Measurements from ENCODE around the gene IL36A.
A peak's percentile ranks its signal among the peaks of the same experiment; 100 is the strongest.

The IL36A gene, protein sequence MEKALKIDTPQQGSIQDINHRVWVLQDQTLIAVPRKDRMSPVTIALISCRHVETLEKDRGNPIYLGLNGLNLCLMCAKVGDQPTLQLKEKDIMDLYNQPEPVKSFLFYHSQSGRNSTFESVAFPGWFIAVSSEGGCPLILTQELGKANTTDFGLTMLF
- 0 to 0.06 reads per million in 2 experiments for total RNA-seq

DNA sequence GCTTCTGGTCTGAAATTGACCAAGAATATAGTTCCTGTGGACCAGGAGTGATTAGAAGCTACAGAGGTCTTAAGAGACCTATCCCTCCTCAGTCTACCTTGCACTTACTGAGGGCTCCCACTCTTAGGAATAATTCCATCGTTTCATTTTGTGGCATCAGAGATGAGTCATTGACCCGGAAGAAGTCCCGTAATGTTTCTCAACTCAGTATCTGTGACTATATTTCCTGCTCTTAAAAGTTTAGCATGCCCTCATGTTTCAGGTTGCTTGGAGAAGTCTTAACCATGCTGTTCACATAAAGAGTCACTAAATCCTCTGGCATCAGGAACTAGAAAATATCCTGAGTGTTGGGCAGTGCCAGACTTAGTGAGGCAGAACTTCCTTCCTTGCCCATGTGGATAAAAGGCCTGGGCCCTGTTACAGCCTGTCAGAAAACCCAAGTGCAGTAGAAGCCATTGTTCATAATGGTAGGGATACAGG is at the start of gene IL36A:
Gene IL36A, plus strand, starts transcription at position 430 of the 480 bp plus-strand sequence. CDS start 413 bp downstream, outside the sequence.
- DNase-seq (ENCODE audit: low read depth): no peak

DNA sequence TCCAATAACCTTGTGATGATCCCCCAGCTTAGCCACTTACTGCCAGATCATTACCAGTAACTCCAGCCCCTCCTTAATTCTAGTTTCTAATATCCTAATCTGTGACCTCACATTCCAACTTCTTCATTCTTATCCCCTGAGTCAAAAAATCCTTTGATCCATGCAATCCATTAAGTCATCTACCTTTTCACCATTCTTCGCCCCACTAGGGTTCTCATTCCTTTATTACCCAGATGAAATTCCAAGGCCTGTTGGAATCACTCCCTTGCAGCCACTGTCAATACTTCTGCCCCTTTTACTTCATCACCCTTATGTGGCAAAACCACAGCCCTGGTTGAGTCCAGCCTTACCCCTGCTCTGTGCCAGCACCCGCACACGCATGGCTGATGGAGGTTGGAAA is 47.7 kb upstream of the IL36A start:
- DNase-seq (ENCODE audit: low read depth): no peak

DNA sequence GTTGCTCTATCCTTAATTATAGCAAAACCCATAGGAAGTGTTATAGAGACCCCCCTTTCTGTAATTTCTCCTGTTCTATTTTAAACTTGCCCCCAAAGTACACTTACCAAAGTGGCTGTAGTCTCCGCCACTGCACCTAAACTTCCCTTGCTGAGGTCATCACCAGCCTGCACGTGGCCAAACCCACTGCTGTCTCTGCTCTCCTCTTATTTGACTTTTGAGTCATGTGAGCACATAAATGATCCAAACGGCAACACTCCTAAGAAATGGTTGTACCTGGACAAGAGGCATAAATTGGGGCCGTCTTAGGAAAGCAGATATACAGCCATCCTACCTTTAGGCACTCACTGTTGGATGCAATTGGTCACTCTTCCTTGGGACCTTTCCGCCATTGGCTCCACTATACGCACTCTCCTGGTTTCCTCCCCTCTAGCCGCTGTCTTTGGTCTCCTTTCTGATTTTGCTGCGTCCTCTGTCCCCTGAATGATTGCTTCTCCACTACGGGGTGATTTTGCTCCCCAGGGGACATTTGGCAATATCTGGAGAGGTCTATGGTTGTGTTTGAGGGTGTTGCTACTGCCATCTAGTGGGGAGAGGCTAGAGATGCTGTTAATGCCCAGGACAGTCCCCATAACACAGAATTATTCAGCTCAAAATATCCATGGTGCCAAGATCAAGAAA is 46.7 kb upstream of the IL36A start:
- no peak for DNase-seq (ENCODE audit: low read depth)

DNA sequence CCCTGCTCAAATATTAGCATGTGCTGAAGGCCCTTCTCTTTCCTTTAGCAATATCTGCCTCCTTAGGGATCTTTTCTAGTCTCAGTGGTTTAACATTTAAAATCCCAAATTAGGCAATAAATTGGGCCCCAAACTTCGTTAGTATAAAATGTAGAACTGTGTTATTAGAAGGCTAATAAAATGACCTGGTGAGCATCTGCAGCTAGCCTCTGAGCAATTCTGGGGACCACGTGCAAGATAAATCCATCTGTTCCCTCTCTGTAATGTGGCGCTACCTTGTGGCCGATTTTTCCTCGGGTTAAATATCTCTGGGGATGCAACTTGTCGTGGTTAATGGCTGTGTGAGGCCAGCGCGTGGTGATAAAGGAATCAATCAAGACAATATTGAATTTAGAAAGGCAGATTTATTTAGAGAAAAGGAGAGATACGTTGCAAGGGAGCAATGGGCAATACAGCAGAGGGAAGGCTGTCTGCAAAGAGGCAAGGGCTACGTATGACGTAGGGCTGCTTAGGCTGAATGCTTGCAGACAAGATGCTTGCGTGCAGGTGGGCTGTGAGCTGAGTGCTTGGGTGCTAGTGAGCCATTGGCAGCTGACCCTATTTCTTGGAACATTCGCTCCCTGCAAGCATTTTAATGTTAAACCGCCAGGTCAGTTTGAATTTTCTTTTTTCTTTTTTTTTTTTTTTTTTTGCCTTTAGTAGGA is 46.0 kb upstream of the IL36A start:
- DNase-seq (ENCODE audit: low read depth): no peak

DNA sequence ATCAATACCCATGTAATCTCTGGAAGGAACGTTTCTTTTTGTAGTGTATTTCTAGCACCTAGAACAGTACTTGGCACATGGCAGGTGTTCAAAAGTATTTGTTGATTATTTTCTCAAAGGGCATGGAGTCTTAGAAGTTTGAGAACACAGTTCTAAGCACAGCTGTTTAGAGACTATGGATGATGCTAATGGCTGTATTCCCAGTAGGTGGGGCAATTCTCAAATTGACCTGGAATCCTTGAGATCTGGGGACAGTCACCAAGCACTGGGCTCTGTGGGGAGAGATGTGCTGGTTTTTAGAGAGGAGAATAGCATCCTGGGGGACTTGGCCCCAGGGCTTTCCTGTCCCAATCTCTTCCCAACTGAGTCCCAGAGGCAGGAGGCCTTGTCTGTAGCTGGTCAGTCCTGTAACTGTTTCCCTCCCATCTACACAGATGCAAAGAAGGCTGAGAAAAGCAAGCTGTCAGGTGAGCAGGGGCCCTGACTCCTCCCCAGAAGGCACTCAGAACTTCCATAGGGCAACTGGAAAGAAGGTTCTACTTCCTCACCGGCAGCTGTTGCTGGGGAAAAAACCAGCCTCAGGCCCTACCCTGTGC is 44.9 kb upstream of the IL36A start:
- no peak for DNase-seq (ENCODE audit: low read depth)

DNA sequence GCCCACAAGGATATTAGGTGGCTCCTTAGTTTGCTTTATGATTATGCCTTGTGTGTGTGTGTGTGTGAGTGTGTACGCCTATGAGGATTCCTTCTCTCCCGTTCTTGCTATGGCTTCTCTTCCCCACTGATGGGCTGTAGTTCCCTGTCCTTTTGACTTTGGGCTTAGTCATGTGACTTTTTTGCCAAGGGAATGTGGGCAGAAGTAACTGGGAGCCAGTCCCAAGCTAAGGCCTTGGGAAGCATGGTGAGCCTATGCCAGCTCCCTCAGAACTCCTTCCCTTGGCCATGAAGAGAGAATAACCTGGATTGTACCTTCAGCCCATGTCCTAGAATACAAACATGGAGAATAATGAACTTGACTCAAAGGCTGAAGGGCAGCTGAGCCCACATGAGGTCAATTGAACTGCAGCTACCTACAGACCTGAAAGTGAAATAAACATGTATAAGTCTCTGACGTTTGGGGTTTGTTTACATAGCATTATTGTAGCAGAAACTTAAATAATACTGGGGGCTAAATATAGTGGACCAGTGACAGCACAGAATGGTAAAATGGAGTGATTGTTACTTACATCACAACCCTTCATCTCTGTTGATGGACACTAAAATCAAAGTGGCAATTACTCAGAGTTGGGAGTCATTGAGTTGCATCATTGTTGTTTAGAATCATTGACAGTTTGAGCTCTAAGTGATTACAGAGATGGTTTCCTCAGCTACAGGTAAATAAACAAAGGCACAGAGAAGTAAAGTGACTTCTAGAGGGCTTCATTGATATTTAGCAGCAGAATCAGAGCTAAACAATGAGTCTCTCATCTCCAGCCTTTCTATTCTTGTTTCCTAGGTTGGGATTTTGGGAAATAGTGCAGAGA is 42.7 kb upstream of the IL36A start:
- no peak for DNase-seq (ENCODE audit: low read depth)

DNA sequence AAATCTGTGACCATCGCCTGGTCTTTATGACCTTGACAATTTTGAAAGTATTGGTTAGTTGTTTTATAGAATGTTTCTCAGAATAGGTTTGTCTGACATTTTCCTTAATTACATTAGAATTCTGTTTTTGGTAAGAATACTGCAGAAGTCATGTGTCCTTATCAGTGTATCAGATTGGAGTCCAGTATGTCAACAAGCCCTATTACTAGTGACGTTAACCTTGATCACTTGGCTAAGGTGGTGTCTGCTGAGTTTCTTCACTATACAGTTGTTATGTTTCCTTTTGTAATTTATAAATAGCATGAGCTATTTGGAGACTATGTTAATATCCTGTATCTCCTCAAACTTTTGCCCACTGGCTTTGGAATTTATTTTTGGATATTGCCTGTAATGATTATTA is 38.2 kb upstream of the IL36A start:
- DNase-seq (ENCODE audit: low read depth): no peak

DNA sequence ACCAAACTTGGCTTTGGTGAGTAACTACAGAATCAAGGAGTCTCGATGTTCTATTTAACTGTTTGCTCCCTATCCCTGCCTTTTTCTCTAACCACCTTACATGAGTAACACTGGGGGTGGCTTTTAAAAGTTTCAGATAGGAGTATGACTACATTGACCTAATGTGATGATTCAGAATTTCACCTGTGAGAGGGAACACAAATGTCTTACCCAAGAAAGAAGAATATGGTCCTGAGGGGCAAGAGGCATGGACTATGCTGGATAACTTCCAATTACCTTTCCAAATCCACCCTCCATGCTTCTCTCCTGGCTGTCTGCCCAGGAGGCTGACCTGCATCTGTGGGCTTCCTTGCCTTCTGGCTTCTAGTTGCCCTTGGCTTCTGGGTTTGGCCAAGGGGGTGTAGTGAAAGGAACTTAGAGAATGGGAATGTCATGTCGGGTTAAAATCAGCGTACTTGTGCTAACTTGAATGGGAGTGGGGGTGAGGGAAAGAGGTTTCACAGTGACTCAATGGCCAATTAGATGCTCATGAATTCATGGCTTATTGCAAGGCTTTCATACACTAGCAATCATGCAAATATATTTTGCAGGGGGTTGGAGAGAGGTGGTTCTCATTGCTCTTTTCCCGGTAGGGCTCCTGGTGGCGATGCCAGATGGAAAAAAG is 32.7 kb upstream of the IL36A start:
- DNase-seq (ENCODE audit: low read depth): no peak

DNA sequence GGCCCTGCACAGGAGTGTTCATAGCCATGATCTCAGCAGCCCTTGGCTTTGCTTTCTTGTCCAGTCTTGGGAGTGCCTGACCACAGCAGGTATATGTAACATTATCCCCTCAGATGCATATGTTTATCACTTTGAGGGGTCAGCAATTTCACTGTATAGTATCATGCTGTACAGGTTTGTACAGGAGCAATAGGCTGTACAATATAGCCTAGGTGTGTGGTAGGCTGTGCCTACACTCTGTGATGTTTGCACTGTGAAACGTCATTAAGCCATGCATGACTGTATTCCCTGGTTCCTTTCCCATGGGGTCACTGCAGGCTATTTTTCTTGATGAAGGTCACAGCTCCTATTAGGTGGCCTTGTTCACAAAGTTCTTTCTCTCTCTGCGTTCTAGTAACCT is 32.1 kb upstream of the IL36A start:
- DNase-seq (ENCODE audit: low read depth): no peak

DNA sequence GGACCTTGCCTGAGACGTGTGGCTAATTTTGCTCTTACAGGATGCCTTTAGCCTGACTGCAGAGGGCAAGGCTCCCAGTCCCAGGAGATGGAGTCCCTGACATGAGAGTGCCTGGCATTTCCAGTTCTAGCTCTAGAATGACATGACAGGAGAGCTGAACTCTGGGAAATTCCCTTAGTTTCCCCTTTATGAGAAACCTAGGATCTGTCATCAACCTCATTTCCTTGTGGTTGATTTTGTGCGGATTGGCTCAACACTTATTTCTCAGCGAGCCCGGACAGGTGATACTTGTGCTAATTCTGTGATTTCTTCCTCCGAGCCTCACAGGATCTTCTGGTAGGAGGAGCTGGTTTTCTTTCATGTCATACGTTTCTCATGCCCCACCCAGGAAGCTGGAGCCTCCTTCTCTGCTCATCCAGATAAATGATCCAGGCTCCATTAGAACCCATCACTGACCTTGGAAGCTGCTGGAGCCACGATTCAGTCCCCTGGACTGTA is 27.7 kb upstream of the IL36A start, which contains the start of gene IL36G:
Gene IL36G, plus strand, starts transcription at position 448 of the 498 bp plus-strand sequence. CDS start 633 bp downstream, outside the sequence.
- DNase-seq (ENCODE audit: low read depth): no peak

DNA sequence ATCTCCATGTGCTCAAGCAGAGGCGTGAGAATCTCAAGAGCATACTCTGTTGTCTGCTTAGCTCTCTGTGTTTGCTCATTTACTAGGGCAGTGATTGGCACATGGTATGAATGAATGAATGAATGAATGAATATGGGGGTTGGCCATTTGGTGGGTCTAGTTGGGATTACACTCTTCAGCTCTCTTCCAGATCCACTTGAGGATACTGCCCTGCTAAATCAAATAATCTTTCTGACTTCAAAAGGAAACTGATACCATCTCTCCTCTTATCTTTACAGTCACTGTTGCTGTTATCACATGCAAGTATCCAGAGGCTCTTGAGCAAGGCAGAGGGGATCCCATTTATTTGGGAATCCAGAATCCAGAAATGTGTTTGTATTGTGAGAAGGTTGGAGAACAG is 25.5 kb upstream of the IL36A start:
- no peak for DNase-seq (ENCODE audit: low read depth)

DNA sequence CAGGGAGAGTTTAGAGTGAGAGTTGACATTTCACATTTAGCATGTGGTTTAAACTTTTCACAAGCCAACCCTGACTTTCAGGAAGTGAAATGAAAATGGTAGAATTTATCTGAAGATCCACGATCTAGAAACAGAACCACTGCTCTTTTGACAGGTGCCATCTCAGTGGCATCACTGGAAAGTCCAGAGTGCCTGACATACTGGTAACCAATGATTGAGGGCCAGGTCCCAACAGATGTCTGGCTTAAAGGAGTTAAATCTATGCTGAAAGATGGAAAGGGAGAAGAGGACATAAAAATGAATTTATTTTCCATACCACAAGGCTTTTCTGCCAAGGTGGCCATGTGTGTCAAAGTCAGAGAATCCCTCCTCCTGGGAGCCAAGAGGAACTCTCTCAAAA is 24.7 kb upstream of the IL36A start:
- DNase-seq (ENCODE audit: low read depth): no peak

DNA sequence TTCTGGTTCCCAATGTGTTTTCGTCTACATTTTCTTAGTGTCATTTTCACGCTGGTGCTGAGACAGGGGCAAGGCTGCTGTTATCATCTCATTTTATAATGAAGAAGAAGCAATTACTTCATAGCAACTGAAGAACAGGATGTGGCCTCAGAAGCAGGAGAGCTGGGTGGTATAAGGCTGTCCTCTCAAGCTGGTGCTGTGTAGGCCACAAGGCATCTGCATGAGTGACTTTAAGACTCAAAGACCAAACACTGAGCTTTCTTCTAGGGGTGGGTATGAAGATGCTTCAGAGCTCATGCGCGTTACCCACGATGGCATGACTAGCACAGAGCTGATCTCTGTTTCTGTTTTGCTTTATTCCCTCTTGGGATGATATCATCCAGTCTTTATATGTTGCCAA is 20.2 kb upstream of the IL36A start:
- no peak for DNase-seq (ENCODE audit: low read depth)

DNA sequence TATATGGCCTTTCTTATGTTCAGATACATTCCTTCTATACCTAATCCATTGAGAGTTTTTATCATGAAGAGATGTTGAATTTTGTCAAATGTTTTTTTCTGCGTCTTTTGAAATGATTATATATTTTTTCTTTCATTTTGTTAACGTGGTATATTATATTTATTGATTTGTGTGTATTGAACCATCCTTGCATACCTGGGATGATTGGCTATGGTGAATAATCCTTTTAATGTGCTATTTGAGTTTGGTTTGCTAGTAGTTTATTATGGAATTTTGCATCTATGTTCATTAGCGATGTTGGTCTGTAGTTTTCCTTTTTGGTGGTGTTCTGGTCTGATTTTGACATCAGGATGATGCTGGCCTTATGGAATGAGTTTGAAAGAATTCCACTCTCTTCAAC is 15.6 kb upstream of the IL36A start:
- DNase-seq (ENCODE audit: low read depth): no peak

DNA sequence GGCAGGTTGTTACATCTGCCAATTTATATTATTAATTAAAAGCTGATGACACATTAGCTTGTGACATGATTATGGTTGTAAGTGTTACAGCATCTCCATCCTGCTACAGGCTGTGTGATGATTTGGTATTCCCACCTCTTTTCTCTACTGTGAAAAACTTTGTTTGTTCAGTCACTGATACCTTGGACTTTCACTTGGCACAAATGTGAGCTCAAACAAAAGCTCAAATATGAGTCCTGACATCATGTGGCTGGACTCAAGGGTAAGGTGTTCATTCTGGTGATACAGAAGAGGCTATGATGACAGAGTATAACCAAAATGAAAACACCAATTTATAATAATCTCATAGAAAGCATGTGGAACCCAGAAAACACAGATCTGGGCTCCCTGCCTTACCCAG is 11.4 kb upstream of the IL36A start:
- no peak for DNase-seq (ENCODE audit: low read depth)

DNA sequence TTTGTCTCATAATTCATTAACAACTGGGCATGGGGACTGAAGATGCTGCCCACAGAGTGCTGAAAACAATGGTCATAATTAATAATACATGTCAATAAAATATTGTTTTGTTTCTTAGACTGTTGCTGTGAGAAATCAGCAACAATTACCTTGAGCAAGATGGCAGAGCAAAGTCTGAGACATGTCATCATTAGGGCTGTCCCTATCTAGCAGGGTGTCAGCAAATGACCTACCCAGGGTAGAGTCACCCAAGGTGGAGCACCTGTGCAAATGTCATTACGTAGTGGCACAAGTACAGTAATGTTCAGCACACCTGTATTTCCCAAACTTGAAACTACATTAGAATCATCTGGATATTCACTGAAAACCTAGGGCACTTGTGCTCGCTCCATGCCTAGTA is 10.6 kb upstream of the IL36A start:
- DNase-seq (ENCODE audit: low read depth): no peak

DNA sequence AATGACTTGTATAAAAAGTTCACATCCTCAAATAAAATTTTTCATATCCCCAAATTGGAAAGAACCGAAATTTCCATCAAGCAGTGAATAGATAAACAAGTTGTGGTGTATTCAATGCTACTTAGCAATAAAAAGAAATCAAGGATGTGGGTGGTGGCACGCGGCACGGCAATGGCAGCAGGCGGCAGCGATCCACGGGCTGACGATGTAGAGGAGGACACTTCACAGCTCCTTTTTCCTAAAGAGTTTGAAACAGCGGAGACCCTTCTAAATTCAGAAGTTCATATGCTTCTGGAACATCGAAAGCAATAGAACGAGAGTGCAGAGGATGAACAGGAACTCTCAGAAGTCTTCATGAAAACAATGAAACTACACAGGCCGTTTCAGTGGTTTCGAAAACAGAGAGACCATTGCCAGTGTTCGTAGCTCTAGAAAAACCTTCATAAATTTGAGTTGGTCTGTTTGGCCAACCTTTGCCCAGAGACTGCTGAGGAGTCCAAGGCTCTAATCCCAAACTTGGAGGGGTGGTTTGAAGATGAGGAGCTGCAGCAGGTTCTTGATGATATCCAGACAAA is 9.8 kb upstream of the IL36A start:
- no peak for DNase-seq (ENCODE audit: low read depth)

DNA sequence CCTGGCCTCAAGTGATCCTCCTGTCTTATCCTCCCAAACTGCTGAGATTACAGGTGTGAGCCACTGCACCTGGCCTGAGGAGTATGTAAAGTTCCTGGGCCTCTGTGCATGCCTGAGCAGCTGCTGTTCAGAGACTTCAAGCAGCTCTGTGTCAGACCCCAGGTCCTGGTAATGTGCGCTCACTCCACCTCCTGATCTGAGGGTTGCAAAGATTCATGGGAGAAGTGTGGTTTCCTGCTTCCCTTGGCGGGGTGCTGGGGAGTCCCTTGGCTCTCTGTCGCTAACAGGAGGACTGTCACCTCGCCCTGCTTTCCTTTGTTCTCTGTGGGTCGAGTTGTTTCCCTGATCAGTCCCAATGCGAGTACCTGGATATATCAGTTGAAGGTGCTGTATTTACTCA is 8.6 kb upstream of the IL36A start:
- peak; percentile 70 for DNase-seq (ENCODE audit: low read depth)

DNA sequence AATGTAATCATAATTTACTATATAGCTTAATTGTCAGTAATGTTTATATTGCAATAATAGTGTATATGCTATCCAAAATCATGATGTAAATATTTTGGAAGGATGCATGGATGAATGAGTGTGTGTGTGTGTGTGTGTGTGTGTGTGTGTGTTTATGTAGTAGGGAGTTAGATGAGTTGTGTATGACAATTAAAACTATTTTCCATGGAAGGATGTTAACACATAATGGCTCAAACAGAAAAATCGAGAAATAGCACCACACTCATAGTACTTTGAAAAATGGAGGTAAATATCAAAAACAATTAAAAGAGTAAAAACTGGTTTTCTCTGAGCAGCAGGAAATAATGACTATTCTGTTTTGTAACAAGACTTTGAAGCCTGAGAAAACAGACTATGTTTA is 8.1 kb upstream of the IL36A start:
- no peak for DNase-seq (ENCODE audit: low read depth)

DNA sequence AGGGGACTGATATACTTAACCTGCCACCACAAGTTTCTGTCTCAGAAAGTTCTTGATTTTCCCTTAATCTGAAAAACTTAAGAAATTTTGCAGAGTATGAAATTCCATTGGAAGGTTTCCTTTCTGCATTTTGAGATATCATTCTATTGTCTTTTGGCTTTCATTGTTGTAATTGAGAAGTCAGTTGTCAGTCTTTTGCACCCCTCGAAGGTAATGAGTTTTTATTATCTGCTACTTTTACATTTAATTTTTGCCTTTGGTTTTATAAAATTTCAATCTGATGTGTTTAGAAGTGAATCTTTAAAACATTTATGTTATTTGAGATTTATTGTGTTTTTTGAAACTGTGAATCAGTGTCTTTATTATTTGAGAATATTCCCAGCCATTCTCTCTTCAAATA is 4.8 kb upstream of the IL36A start:
- DNase-seq (ENCODE audit: low read depth): no peak

DNA sequence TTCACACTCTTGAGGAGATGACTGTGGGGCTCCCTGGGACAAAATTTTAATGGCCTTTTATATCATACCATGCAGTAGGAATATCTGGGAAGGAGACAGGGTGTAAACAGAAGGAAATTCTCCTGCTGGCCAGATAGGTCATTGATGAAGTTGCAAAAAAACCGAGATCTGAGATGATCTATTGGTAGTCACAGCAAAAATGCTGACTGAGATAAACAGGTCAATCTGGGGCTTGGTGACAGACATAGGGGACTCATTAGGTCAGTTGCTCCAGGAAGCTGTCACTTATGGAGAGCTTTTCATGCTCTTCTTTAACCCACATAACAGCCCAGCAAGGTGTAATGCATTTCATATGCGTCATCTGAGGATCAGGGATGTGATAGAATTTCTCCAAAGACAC is 2.6 kb upstream of the IL36A start:
- DNase-seq (ENCODE audit: low read depth): no peak
